Activated CD8-positive, alpha-beta memory T cell treated with anti-CD3 and anti-CD28 coated beads for 24 hours (primary cell): ENCODE results near the gene ZNF777.
"Not testable (repeated sequence)": the region's sequence is repeated elsewhere in the genome, so short reads cannot be mapped to it uniquely, and the experiment has no call there.

Source experiments
- DNase-seq: peaks from one replicate; pipeline ENCODE4 v3.0.0-alpha.2; 2020

The ZNF777 gene

DNA sequence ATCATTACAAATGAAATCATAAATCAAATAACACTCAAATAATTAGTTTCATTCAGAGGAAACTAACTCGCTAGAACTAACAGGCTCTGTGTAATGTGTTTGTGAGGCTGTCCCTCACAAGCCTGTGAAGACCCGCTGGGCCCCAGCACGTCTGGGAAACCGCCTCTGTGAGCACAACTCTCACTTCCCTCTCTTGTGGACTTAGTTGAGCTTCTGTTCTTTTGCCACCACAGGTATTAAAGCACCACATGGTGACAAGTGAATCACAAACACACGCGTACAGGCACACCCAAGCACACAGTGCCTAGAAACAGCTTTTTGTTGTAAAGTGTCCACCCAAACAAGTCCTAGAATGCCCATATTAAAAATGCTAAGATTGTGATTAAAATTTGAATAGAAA is 51.0 kb downstream of the ZNF777 start:
- no peak for DNase-seq

GRCh38 chr7:149404825-149405224 is 56.0 kb downstream of the ZNF777 start:
- DNase-seq, result no peak

GRCh38 chr7:149404396-149404795 is 56.5 kb downstream of the ZNF777 start:
- DNase-seq, result no peak

DNA sequence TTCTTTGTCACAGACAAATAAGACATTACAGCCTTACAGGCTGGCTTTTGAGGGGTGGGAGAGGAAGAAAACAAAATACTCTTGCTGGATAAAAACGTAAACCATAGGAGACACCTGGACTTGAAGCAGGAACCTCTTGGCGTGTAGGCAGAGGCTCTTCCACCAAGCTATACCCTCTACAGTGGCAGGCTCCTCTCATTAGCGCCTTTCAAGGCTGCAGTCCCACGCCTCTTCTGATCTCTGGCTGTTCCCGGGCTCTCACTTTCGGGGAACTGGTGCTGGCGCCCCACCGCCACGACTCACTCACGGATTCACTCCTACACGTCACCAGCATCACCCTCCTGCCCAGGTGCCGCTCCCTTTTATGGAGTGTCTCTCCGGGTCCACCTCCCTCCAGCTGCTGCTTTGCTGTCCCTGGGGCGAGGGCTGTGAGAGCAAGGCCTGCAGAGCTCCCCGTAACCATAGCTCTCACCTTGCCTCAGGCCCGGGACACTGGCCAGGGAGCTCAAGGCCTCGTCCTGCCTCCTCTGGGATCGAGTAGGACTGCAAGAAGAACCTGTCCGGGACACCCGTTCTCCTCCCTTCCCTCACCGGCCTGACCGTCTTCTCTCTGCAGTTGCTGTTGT is 62.6 kb downstream of the ZNF777 start:
- no peak for DNase-seq

- no peak for DNase-seq
These were observed 63.3 kb downstream of the ZNF777 start for GRCh38 chr7:149397470-149398043.

DNA sequence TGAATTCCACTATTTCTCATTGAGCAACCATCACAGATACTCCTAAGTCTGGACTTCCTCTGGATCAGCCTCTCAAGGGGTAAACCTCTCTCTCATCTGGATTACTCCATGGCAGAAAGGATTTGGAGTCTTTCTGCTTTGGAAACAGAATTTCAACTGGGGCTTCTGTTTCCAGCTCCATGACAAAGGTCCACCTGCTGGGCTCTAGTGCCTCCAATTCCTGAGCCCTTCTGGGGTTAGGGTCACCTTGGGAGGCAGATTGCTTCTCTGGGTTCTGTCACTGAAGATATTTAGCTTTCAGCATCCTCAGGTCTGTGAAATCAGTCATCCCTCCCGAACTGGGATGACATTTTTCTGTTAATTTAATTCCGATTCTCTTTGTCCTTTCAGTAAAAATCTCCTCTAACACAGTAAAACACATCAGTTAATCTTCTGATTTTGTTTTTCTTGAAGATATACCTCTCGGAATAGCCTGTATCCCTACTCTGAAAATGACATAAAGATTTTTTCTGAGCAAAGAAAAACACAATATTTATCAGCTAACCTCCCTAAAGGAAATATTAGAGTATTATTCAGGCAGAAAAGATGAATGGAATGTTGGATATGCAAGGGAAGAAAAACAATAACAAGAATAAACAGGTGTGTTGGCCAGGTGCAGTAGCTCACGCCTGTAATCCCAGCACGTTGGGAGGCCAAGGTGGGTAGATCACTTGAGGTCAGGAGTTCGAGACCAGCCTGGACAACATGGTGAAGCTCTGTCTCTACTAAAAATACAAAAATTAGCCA is 72.1 kb downstream of the ZNF777 start:
- not testable (repeated sequence) for DNase-seq

DNA sequence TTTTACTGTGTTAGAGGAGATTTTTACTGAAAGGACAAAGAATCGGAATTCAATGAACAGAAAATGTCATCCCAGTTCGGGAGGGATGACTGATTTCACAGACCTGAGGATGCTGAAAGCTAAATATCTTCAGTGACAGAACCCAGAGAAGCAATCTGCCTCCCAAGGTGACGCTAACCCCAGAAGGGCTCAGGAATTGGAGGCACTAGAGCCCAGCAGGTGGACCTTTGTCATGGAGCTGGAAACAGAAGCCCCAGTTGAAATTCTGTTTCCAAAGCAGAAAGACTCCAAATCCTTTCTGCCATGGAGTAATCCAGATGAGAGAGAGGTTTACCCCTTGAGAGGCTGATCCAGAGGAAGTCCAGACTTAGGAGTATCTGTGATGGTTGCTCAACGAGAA is 74.3 kb downstream of the ZNF777 start:
- not testable (repeated sequence) for DNase-seq

DNA sequence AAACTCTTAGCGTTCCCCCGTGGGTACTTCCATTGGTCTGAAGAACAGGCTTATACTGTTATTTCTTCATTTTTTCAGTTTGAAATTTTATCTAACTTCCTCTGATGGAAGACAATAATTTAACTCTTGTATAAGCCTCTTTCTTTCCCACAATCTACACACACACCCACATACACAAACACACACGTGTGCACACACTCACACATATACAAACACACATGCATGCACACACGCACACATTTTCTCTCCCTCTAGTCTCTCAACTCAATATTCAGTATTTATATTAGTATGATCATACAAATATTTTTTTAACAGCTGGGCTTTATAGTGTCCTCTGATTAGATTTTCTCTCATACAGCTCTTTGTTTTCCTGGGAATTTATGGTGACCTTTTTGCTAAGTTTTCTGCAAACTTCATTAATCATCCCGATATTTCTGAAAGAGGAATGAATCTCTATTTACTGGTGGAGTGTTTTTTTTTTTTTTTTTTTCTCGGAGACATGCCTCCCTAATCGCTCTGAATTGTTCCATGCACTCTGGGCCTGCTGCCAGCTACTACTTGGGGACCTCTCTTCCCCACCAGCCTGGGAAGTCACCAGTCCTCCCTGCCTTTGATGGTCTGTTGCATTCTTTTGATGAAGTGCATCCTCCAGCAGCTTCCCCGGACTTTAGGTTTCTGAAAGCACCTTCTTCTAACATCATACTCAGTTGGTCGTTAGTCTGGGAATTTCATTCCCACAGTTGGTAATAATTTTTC is 75.5 kb downstream of the ZNF777 start:
- no peak for DNase-seq
